EL (cell line): ENCODE data around the gene KIAA0232.
"Not testable (repeated sequence)": the region's sequence is repeated elsewhere in the genome, so short reads cannot be mapped to it uniquely, and the experiment has no call there.

Experiments used
- DNase-seq: peaks from one replicate; pipeline ENCODE4 v3.0.0-alpha.2; 2016

KIAA0232 gene

GRCh38 chr4:6813725-6814124 is 31.2 kb downstream of the KIAA0232 start:
- DNase-seq: no peak

- no peak for DNase-seq
Measured at GRCh38 chr4:6815029-6815836, 32.7 kb downstream of the KIAA0232 start.

GRCh38 chr4:6819295-6819694 is 36.8 kb downstream of the KIAA0232 start:
- DNase-seq: no peak

GRCh38 chr4:6820695-6821094 is 38.2 kb downstream of the KIAA0232 start:
- DNase-seq: no peak

- DNase-seq: peak; percentile 12
Measured at GRCh38 chr4:6824071-6824470, 41.5 kb downstream of the KIAA0232 start.

- no peak for DNase-seq
Measured at GRCh38 chr4:6824772-6825402, 42.4 kb downstream of the KIAA0232 start.

GRCh38 chr4:6825403-6825802 is 42.9 kb downstream of the KIAA0232 start:
- no peak for DNase-seq

GRCh38 chr4:6826781-6827508 is 44.4 kb downstream of the KIAA0232 start:
- DNase-seq: no peak

GRCh38 chr4:6829086-6829485 is 46.6 kb downstream of the KIAA0232 start:
- no peak for DNase-seq

GRCh38 chr4:6834867-6835266 is 52.3 kb downstream of the KIAA0232 start:
- peak; percentile 37 for DNase-seq

- not testable (repeated sequence) for DNase-seq
Measured at GRCh38 chr4:6835616-6836015, 53.1 kb downstream of the KIAA0232 start.

- not testable (repeated sequence) for DNase-seq
Measured at GRCh38 chr4:6837106-6837505, 54.6 kb downstream of the KIAA0232 start.

- no peak for DNase-seq
Measured at GRCh38 chr4:6839579-6839978, 57.1 kb downstream of the KIAA0232 start.

GRCh38 chr4:6840062-6840976 is 57.8 kb downstream of the KIAA0232 start:
- peak; percentile 61 for DNase-seq

GRCh38 chr4:6845027-6845426 is 62.5 kb downstream of the KIAA0232 start:
- DNase-seq: no peak

- DNase-seq: no peak
Measured at GRCh38 chr4:6845574-6845973, 63.0 kb downstream of the KIAA0232 start.

- no peak for DNase-seq
Measured at GRCh38 chr4:6847178-6847577, 64.7 kb downstream of the KIAA0232 start.

GRCh38 chr4:6848717-6849305 is 66.3 kb downstream of the KIAA0232 start:
- no peak for DNase-seq

- no peak for DNase-seq
Measured at GRCh38 chr4:6849691-6850090, 67.2 kb downstream of the KIAA0232 start.

GRCh38 chr4:6851431-6851830 is 68.9 kb downstream of the KIAA0232 start:
- DNase-seq: no peak

GRCh38 chr4:6851962-6852361 is 69.4 kb downstream of the KIAA0232 start:
- no peak for DNase-seq

- DNase-seq: peak; percentile 21
Measured at GRCh38 chr4:6852582-6852981, 70.1 kb downstream of the KIAA0232 start.
